SH-SY5Y (cell line): ENCODE data around the gene TMEM107.

Experiments
- GATA2 ChIP-seq: IDR thresholded peaks from 2 replicates; pipeline ENCODE4 v1.6.1; 2011; ENCODE audit warnings: mild to moderate bottlenecking, low read depth, low read length
- GATA3 ChIP-seq: IDR thresholded peaks from 2 replicates; pipeline ENCODE4 v1.6.1; 2011; ENCODE audit warnings: low read depth, mild to moderate bottlenecking, low read length, moderate library complexity

- TF ChIP-seq GATA2 (no peak), GATA3 (no peak)
Observed at GRCh38 chr17:8162997-8163977, 12.9 kb downstream of the TMEM107 start.
